Hematopoietic multipotent progenitor cell (in vitro differentiated cells): Measurements from ENCODE around the gene TCN1. TPM values are rescaled to one million over a fixed set of nuclear protein-coding genes. Genes with fewer than 3 reads are reported as not detected.
"Not testable (repeated sequence)": the region's sequence is repeated elsewhere in the genome, so short reads cannot be mapped to it uniquely, and the experiment has no call there.

Experiments
- DNase-seq, 3 donors: peaks; one replicate each; pipeline ENCODE4 v3.0.0-alpha.2; 2011 to 2015; ENCODE audit warnings: low read depth in 2 of 3, low spot score in 2 of 3
- total RNA-seq: library from RNA; depleted of rRNA; stranded (reverse); fragments of >200 nt; gene quantifications from one replicate; pipeline ENCODE4 v1.2.3, GENCODE V29; 2012

The TCN1 gene
- total RNA-seq, 1 donor, result under 0.01 TPM

GRCh38 chr11:59857439-59858434 lies 8.6 kb downstream of the TCN1 start:
- no peak for DNase-seq

DNA sequence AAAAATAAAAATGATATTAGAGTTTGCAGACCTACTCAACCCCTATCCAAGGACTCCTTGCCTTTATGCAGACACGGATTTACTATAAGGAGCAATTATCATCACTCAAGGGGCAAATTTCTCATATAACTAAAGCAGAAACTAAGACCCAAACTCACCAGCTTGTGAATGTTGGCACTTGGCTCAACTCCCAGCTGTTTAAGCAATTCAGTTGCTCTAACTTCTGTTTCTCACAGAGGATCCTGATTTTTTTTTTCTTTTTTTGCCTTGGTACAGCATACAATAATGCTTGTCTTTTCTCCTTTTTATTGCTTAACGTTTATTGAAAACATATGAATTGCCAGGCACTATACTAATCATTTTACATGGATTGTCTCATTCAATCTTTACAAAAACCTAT lies 11.4 kb downstream of the TCN1 start:
- DNase-seq, result no peak

- DNase-seq, result not testable (repeated sequence)
Measured at GRCh38 chr11:59851416-59851815, 14.9 kb downstream of the TCN1 start.

- not testable (repeated sequence) for DNase-seq
Measured at GRCh38 chr11:59849551-59849950, 16.7 kb downstream of the TCN1 start.

DNA sequence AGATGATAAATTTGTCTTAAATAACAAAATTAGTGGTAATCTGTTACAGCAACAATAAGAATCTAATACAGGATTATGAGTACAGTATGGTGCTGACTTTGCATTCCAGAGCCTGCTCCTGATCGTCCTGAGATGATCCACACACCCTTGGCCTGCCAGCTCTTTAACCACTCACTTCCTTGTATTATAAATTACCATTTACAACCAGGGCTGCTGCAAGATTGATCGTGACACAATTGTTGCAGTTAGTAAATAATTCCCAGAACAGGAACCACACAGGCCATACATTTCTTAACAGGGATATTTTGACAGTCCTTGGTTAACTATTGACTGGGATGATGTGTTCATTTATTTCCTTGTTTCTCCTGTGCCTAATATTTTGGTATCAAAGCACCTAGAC lies 17.2 kb downstream of the TCN1 start:
- DNase-seq, result no peak

DNA sequence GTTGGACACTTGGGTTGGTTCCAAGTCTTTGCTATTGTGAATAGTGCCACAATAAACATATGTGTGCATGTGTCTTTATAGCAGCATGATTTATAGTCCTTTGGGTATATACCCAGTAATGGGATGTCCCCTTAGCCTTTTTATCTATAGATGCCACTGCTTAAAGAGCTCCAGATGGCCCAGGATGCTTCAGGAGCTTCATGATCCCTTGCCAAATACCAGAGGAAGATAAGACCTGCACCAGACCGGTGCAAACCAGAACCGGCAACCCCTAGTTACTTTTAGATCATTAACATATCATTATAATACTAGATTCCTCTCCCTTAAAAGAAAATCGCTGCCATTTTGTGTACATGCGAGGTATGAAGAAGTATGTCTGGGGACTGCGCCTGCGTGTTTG lies 17.8 kb downstream of the TCN1 start:
- not testable (repeated sequence) for DNase-seq

- no peak for DNase-seq
Measured at GRCh38 chr11:59847626-59848025, 18.7 kb downstream of the TCN1 start.

GRCh38 chr11:59846556-59846955 lies 19.7 kb downstream of the TCN1 start:
- no peak for DNase-seq

GRCh38 chr11:59845399-59845798 lies 20.9 kb downstream of the TCN1 start, which contains the start of gene CBLIF:
Gene CBLIF, minus strand, starts transcription at chr11:59845499. Its CDS starts 46 bp downstream, at chr11:59845453.
- DNase-seq, result no peak

- no peak for DNase-seq
Measured at GRCh38 chr11:59842316-59842715, 24.0 kb downstream of the TCN1 start.

- no peak for DNase-seq
Measured at GRCh38 chr11:59841514-59841913, 24.8 kb downstream of the TCN1 start.

GRCh38 chr11:59839615-59840014 lies 26.7 kb downstream of the TCN1 start:
- no peak for DNase-seq

- peak in 1 of 3 donors; percentile 13 for DNase-seq
Measured at GRCh38 chr11:59833602-59834001, 32.7 kb downstream of the TCN1 start.

GRCh38 chr11:59829358-59829757 lies 36.9 kb downstream of the TCN1 start:
- no peak for DNase-seq

DNA sequence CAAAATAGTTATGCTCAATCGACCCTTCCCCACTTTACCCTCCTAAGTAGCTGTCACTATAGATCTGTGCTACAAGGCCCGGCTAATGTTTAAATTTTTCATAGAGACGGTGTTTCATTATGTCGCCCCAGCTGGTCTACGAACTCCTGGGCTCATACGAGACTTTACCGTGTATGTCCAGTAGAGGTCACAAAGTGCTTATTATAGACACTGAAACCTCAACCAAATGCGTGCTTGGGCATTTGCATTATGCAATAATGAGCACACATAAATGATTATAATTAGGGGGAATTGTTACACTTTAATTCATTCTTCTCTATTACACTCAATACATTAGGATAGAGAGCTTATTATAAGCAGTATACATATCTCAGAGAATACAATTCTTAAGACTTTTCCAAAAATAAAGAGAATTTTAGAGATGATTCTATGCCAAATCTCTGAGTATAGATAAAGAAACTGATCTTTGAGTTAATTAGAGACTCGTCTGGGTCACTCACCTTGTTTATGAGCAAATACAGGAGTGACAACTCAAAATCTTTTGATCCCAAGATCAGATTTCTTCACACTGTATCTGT lies 43.2 kb downstream of the TCN1 start:
- peak in 2 of 3 donors; percentile 70 to 85 for DNase-seq

- peak in 1 of 3 donors; percentile 77 for DNase-seq
Measured at GRCh38 chr11:59818572-59818971, 47.7 kb downstream of the TCN1 start.

GRCh38 chr11:59816434-59816833 lies 49.9 kb downstream of the TCN1 start:
- DNase-seq, result not testable (repeated sequence)

DNA sequence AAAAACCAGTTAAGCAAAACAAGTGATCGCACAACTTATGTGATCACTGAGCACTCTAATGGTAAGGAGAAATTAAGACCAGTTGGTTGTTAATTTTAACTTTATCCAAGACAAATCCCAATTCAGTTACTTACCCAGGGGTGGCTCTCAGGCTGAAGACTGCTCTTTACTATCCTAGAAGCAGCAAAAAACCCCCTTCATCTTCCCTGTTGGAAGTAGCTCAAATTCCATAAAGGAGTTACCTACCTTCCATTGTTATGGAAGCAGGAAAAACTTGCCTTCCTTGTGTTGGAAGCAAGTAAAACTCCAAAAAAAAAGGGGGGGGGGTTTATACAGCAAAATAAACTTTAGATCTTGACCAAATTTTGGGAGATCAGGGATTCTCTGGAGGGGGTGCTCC lies 50.5 kb downstream of the TCN1 start:
- DNase-seq, result no peak

- DNase-seq, result peak in 2 of 3 donors; percentile 30 to 53
Measured at GRCh38 chr11:59814021-59814420, 52.3 kb downstream of the TCN1 start.

DNA sequence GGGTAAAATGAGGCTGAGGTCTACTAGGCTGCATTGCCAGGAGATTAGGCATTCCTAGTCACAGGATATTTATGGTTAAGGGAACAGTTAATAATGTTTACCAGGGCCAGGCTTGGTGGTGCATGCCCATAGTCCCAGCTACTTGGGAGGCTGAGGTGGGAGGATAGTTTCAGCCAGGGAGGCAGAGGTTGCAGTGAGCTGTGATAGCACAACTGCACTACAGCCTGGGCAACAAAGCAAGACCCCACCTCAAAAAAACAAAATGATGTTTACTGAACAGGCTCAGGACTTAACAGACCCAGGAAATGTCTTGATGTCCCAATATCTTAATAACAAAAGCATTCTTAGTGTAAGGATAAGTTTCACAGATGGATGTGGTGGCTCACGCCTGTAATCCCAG lies 52.9 kb downstream of the TCN1 start:
- no peak for DNase-seq

- DNase-seq, result no peak
Measured at GRCh38 chr11:59812220-59812619, 54.1 kb downstream of the TCN1 start.

DNA sequence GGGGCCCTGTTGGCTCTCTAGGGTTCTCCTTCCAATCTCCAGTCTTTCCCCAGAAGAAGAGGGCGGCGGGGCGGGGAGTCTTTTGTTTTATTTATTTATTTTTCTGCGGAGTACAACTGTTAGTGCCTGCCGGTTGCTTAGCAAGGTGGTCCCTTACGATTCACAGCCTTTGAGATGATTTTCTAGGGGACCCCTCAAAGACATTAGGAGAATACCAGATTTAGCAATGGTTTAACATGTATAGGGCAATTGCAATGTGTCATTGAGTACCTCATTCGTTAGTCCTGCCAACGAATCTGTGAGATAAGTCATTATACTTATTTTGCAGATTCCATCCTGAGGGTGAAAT lies 55.4 kb downstream of the TCN1 start:
- no peak for DNase-seq
